D341Med (cell line): Measurements from ENCODE around the gene PRSS16.

ENCODE experiments used
- DNase-seq: peaks from one replicate; pipeline ENCODE4 v3.0.0; 2012; ENCODE audit warnings: low spot score

PRSS16 gene

GRCh38 chr6:27283279-27283678 is 35.8 kb downstream of the PRSS16 start:
- DNase-seq, result no peak

DNA sequence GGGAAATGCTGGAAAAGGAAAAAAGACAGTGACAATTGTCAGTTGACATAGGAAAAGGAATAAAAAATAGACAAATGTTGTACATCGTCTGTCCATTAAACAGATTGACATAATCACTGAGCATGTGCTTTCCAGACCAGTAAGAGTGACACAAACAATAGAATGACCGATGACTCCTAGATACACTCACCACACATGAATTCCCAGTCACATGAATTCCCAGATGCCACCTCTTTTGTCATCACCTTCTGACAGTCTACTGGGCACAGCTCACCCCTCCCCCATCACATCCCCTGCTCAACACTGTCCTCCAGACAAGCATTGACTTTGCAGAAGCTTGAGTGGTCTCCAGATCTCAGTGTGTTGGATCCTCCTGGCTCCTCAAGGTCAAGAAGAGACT is 38.6 kb downstream of the PRSS16 start:
- no peak for DNase-seq

DNA sequence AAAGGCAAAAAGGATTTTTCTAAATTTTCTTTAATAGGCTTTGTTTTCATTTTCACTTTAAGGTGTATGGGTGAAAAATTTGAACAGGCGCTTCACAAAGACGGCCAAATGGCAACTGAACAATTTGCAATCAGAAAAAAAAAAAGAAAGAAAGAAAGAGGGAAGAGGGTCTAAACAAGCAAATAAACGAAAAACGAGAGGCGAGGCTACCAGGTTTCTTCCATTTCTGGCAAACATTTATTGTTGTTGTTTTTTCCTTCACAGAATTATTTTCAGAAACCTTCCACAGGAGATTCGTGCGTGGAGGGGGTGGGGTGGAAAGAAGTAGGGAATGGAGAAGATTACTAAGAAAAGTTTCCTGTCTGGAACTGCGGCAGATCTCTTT is 40.2 kb downstream of the PRSS16 start:
- no peak for DNase-seq

- DNase-seq, result peak; percentile 50
These were observed 40.9 kb downstream of the PRSS16 start for GRCh38 chr6:27288136-27289044.

- DNase-seq, result no peak
These were observed 42.8 kb downstream of the PRSS16 start for GRCh38 chr6:27290065-27290849.

- no peak for DNase-seq
These were observed 43.3 kb downstream of the PRSS16 start for GRCh38 chr6:27290850-27291208.

DNA sequence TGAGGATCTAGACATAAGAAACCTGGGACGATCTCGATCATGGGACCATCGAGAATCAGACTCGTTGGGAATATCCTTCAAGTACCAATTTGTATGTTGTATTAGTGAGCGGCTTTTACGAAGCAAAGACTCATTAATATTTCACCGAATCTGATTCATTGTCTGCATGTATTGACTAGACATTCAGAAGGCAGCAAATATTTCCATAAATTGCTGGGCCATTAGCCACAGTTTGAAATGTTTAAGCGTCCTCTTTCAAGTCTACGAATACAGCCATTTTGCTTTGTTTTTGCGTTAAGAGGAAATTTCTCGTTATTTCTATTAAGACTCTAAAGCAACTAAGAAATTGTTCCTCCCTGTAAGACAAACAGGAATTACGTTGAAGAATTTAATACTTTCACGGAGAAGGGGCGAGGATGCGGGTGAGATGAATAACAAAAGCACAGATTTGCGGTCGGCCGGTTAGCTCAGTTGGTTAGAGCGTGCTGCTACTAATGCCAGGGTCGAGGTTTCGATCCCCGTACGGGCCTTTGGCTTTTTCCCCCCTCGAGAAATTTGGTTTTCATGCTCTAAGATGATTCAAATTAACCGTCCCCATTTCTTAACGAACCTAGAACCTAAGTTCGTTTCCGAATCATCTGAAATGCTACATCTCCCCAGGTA is 46.1 kb downstream of the PRSS16 start:
- DNase-seq, result peak; percentile 58

GRCh38 chr6:27294409-27294808 is 46.9 kb downstream of the PRSS16 start:
- DNase-seq, result no peak

GRCh38 chr6:27295301-27296079 is 48.0 kb downstream of the PRSS16 start:
- DNase-seq, result peak; percentile 46

GRCh38 chr6:27296106-27296783 is 48.7 kb downstream of the PRSS16 start:
- DNase-seq, result peak; percentile 61

DNA sequence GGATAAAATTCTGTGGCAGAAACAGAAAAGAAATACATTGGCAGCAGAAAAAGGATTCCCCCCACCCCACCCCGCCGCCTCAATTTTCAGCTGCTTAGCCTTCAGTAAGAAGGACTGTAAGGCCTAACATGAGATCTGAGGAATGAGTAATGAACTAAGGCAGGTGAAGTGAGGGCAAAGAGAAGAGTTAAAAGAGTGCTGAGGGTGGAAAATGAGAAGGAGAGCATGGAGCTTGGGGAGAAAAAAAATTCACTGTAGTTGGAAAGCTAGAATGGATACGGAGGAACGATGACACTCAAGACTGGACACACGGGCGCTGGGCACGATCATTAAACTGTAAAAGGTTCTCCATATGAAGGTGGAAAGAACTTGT is 50.0 kb downstream of the PRSS16 start:
- no peak for DNase-seq

GRCh38 chr6:27297857-27298730 is 50.6 kb downstream of the PRSS16 start:
- DNase-seq, result no peak

GRCh38 chr6:27303613-27304272 is 56.2 kb downstream of the PRSS16 start:
- no peak for DNase-seq
